ENCODE results near the gene PRPS1L1. TPM values are rescaled to one million over a fixed set of nuclear protein-coding genes. Genes with fewer than 3 reads are reported as not detected.

PRPS1L1 gene
- not detected for polyA plus RNA-seq (2012; ENCODE audit: insufficient read length, low read depth)

DNA sequence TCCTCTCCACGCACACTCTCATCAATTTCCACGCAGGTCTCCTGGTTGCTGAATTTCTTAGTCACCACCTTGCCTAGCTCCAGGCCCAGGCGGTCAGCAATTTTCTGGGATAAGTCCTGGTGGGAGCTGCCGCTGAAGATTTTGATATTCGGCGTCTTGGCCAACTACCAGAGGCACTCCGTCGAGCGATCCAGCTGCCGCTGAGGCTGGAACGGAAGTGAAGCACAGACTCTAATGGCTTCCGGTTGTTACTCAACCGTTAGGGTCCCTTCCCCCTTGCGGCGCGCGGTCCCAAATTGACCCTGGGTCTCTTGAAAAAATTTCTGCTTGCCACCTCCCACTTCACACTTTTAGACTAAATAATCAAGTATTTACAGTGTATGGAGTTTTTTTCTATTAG lies at the start of gene PRPS1L1:
Gene PRPS1L1, minus strand, starts transcription at position 219 of the 400 bp plus-strand sequence.
- TF ChIP-seq SIN3A (IDR thresholded peaks at IDR 0.05; ENCODE audit: borderline replicate concordance, insufficient read depth, low read length) (no peak), TAF1 (IDR thresholded peaks at IDR 0.05; ENCODE audit: borderline replicate concordance, insufficient read depth, low read length) (no peak), POLR2AphosphoS5 (IDR thresholded peaks at IDR 0.05; ENCODE audit: low read depth, low read length) (no peak), FOXP2 (optimal IDR thresholded peaks at IDR 0.05; ENCODE audit: borderline replicate concordance, extremely low read depth, extremely low read length, insufficient read depth) (no peak)
- TF ChIP-seq, protein P1, sequence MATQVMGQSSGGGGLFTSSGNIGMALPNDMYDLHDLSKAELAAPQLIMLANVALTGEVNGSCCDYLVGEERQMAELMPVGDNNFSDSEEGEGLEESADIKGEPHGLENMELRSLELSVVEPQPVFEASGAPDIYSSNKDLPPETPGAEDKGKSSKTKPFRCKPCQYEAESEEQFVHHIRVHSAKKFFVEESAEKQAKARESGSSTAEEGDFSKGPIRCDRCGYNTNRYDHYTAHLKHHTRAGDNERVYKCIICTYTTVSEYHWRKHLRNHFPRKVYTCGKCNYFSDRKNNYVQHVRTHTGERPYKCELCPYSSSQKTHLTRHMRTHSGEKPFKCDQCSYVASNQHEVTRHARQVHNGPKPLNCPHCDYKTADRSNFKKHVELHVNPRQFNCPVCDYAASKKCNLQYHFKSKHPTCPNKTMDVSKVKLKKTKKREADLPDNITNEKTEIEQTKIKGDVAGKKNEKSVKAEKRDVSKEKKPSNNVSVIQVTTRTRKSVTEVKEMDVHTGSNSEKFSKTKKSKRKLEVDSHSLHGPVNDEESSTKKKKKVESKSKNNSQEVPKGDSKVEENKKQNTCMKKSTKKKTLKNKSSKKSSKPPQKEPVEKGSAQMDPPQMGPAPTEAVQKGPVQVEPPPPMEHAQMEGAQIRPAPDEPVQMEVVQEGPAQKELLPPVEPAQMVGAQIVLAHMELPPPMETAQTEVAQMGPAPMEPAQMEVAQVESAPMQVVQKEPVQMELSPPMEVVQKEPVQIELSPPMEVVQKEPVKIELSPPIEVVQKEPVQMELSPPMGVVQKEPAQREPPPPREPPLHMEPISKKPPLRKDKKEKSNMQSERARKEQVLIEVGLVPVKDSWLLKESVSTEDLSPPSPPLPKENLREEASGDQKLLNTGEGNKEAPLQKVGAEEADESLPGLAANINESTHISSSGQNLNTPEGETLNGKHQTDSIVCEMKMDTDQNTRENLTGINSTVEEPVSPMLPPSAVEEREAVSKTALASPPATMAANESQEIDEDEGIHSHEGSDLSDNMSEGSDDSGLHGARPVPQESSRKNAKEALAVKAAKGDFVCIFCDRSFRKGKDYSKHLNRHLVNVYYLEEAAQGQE (IDR thresholded peaks at IDR 0.05; ENCODE audit: insufficient read depth in 1 of 2, low read depth in 2 of 2, low read length in 2 of 2): no peak

- TF ChIP-seq FOXP2 (optimal IDR thresholded peaks at IDR 0.05; ENCODE audit: borderline replicate concordance, extremely low read depth, extremely low read length, insufficient read depth): no peak
- no peak for TF ChIP-seq POLR2AphosphoS5 (IDR thresholded peaks at IDR 0.05; ENCODE audit: low read depth, low read length)
- TF ChIP-seq SIN3A (IDR thresholded peaks at IDR 0.05; ENCODE audit: borderline replicate concordance, insufficient read depth, low read length): no peak
- TF ChIP-seq, protein P1 (IDR thresholded peaks at IDR 0.05; ENCODE audit: insufficient read depth in 1 of 2, low read depth in 2 of 2, low read length in 2 of 2): no peak
- no peak for TF ChIP-seq TAF1 (IDR thresholded peaks at IDR 0.05; ENCODE audit: borderline replicate concordance, insufficient read depth, low read length)
Observed at GRCh38 chr7:18076461-18076860, 48.8 kb upstream of the PRPS1L1 start.

DNA sequence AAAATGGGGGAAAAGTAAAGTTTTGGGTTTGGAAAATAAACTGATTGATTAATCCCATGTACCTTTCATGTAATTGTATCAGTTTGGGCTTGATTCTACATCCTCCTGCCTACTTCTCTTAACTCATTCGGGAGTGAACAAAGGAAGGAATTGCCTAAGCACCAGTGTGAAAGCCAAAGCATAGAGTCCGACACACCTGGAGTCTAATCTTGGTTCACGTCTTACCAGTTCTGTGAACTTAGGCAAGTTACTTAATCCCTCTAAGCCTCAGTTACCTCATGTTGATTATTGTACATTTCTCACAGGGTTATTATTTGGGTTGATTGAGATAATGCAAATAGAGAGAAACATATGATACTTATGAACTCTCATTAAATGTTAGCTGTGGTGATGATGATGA lies 41.1 kb upstream of the PRPS1L1 start:
- TF ChIP-seq TAF1 (IDR thresholded peaks at IDR 0.05; ENCODE audit: borderline replicate concordance, insufficient read depth, low read length) (no peak), FOXP2 (optimal IDR thresholded peaks at IDR 0.05; ENCODE audit: borderline replicate concordance, extremely low read depth, extremely low read length, insufficient read depth) (no peak), POLR2AphosphoS5 (IDR thresholded peaks at IDR 0.05; ENCODE audit: low read depth, low read length) (no peak), SIN3A (IDR thresholded peaks at IDR 0.05; ENCODE audit: borderline replicate concordance, insufficient read depth, low read length) (no peak)
- TF ChIP-seq, protein P1 (IDR thresholded peaks at IDR 0.05; ENCODE audit: insufficient read depth in 1 of 2, low read depth in 2 of 2, low read length in 2 of 2): no peak

DNA sequence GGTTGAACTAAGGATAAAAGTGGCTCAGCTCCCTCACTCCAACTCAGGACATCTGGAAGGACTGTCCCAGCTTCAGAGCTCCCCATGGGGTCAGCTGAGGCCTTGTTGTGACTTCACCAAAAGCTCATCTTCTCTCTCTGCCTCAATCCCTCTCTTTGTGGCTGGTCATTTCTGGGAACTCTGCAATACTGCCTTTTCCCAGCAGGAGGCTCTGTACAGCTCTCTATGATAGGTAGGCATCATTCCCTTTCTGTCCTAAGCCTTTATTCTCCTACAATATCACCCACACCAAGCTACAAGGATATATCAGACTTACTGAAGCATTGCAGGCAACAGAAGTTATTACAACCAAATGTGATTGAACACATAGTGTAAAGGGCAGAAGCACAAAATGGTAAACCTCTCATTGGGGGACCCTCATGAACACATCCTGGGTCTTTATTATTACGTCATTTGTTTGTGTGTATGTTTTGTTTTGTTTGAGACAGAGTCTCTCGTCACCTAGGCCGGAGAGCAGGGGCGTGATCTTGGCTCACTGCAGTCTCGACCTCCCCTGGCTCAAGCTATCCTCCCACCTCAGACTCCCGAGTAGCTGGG lies 36.7 kb upstream of the PRPS1L1 start:
- TF ChIP-seq POLR2AphosphoS5 (IDR thresholded peaks at IDR 0.05; ENCODE audit: low read depth, low read length) (no peak), TAF1 (IDR thresholded peaks at IDR 0.05; ENCODE audit: borderline replicate concordance, insufficient read depth, low read length) (no peak), SIN3A (IDR thresholded peaks at IDR 0.05; ENCODE audit: borderline replicate concordance, insufficient read depth, low read length) (no peak), FOXP2 (optimal IDR thresholded peaks at IDR 0.05; ENCODE audit: borderline replicate concordance, extremely low read depth, extremely low read length, insufficient read depth) (no peak)
- TF ChIP-seq, protein P1 (IDR thresholded peaks at IDR 0.05; ENCODE audit: insufficient read depth in 1 of 2, low read depth in 2 of 2, low read length in 2 of 2): no peak
